Measurements from ENCODE around the gene MBOAT2.

DNA sequence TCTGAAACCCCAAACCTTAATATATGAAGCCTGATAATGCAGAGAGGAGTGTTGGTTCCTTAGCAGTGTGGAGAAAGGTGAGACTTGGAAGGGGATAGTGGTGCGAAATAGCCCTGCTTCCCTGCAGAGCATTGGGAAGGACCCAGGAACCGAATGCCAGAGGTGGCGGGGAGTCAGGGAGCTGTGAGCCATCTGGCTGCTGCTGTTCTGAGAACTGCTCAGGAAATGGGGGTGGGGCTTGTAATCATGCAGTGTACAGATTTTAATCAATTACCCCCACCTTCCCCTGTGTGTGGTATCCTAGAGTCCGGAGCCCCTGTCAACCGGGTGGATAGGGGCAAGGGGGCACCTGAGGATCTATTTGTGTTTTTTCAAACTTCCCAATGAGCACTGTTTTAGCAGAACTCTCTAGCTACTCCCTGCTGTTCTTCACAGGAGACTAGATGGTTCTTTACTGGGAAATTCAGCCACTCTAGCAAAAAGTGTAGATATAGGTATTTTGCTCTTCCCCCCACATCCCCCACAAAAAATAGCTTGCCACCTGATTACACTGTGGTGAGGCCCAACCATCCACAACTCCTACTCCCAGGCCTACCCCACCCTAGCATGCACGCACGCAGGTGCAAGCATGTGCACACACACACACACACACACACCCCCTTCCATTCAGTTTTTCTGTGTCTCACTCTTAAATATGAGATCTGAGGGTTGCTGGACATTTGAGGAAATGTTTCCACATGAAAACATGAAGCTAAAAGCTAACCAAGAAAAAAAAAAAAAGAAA, 30.1 kb upstream of the MBOAT2 start:
- TF ChIP-seq, protein P1, sequence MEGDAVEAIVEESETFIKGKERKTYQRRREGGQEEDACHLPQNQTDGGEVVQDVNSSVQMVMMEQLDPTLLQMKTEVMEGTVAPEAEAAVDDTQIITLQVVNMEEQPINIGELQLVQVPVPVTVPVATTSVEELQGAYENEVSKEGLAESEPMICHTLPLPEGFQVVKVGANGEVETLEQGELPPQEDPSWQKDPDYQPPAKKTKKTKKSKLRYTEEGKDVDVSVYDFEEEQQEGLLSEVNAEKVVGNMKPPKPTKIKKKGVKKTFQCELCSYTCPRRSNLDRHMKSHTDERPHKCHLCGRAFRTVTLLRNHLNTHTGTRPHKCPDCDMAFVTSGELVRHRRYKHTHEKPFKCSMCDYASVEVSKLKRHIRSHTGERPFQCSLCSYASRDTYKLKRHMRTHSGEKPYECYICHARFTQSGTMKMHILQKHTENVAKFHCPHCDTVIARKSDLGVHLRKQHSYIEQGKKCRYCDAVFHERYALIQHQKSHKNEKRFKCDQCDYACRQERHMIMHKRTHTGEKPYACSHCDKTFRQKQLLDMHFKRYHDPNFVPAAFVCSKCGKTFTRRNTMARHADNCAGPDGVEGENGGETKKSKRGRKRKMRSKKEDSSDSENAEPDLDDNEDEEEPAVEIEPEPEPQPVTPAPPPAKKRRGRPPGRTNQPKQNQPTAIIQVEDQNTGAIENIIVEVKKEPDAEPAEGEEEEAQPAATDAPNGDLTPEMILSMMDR (conservative IDR thresholded peaks at IDR 0.05; ENCODE audit: low read length): no peak
- TF ChIP-seq EZH2phosphoT487 (IDR thresholded peaks at IDR 0.05; ENCODE audit: borderline replicate concordance): no peak

All from Loucy (cell line).